Measurements from ENCODE around the gene TEDC1.

The TEDC1 gene

GRCh38 chr14:105494606-105494929 lies 3.5 kb downstream of the TEDC1 start:
- no peak for TF ChIP-seq CREB1 (IDR thresholded peaks at IDR 0.05; ENCODE audit: low read depth)
- no peak for TF ChIP-seq TAF1 (IDR thresholded peaks at IDR 0.05; ENCODE audit: low read depth)
- TF ChIP-seq REST (IDR thresholded peaks at IDR 0.05; ENCODE audit: low read depth): no peak
- TF ChIP-seq EGR1 (IDR thresholded peaks at IDR 0.05): no peak
- no peak for TF ChIP-seq ZBTB7A (IDR thresholded peaks at IDR 0.05; ENCODE audit: low read depth)
- TF ChIP-seq USF1 (IDR thresholded peaks at IDR 0.05): no peak
- TF ChIP-seq CEBPB (IDR thresholded peaks at IDR 0.05): no peak
- TF ChIP-seq TEAD4 (IDR thresholded peaks at IDR 0.05): no peak
- TF ChIP-seq YY1 (IDR thresholded peaks at IDR 0.05; ENCODE audit: low read depth): no peak
- TF ChIP-seq FOXM1 (IDR thresholded peaks at IDR 0.05; ENCODE audit: borderline replicate concordance, low read depth): no peak
- TF ChIP-seq RAD21 (IDR thresholded peaks at IDR 0.05; ENCODE audit: low read depth): no peak
- TF ChIP-seq TCF12 (IDR thresholded peaks at IDR 0.05; ENCODE audit: low read depth): no peak

GRCh38 chr14:105495101-105495989 lies 4.3 kb downstream of the TEDC1 start:
- TF ChIP-seq TEAD4 (IDR thresholded peaks at IDR 0.05) (no peak), USF1 (IDR thresholded peaks at IDR 0.05) (no peak), EP300 (IDR thresholded peaks at IDR 0.05; ENCODE audit: borderline replicate concordance) (no peak), CREB1 (IDR thresholded peaks at IDR 0.05; ENCODE audit: low read depth) (no peak), REST (IDR thresholded peaks at IDR 0.05; ENCODE audit: low read depth) (no peak), RAD21 (IDR thresholded peaks at IDR 0.05; ENCODE audit: low read depth) (no peak), CEBPB (IDR thresholded peaks at IDR 0.05) (no peak), YY1 (IDR thresholded peaks at IDR 0.05; ENCODE audit: low read depth) (no peak), ZBTB7A (IDR thresholded peaks at IDR 0.05; ENCODE audit: low read depth) (no peak), NFIC (IDR thresholded peaks at IDR 0.05) (no peak), EGR1 (IDR thresholded peaks at IDR 0.05) (no peak), MAX (IDR thresholded peaks at IDR 0.05) (no peak), TCF12 (IDR thresholded peaks at IDR 0.05; ENCODE audit: low read depth) (no peak), TAF1 (IDR thresholded peaks at IDR 0.05; ENCODE audit: low read depth) (no peak), FOXM1 (IDR thresholded peaks at IDR 0.05; ENCODE audit: borderline replicate concordance, low read depth) (no peak)

GRCh38 chr14:105495990-105496830 lies 5.2 kb downstream of the TEDC1 start:
- TF ChIP-seq EGR1 (IDR thresholded peaks at IDR 0.05) (no peak), USF1 (IDR thresholded peaks at IDR 0.05) (no peak), MAX (IDR thresholded peaks at IDR 0.05) (no peak), TEAD4 (IDR thresholded peaks at IDR 0.05) (no peak), CREB1 (IDR thresholded peaks at IDR 0.05; ENCODE audit: low read depth) (no peak), NFIC (IDR thresholded peaks at IDR 0.05) (no peak), ZBTB7A (IDR thresholded peaks at IDR 0.05; ENCODE audit: low read depth) (no peak), CEBPB (IDR thresholded peaks at IDR 0.05) (no peak), YY1 (IDR thresholded peaks at IDR 0.05; ENCODE audit: low read depth) (no peak), EP300 (IDR thresholded peaks at IDR 0.05; ENCODE audit: borderline replicate concordance) (no peak), FOXM1 (IDR thresholded peaks at IDR 0.05; ENCODE audit: borderline replicate concordance, low read depth) (no peak), TCF12 (IDR thresholded peaks at IDR 0.05; ENCODE audit: low read depth) (no peak), TAF1 (IDR thresholded peaks at IDR 0.05; ENCODE audit: low read depth) (no peak), RAD21 (IDR thresholded peaks at IDR 0.05; ENCODE audit: low read depth) (no peak), REST (IDR thresholded peaks at IDR 0.05; ENCODE audit: low read depth) (no peak)
